GM12865 (cell line): ENCODE results near the gene LPIN1.

Experiments
- DNase-seq: peaks from one replicate; pipeline ENCODE4 v3.0.0; 2010; ENCODE audit warnings: low read depth
- H3K4me3 ChIP-seq: 2 replicates; pipeline ENCODE4 v1.5.1; 2011; ENCODE audit warnings: mild to moderate bottlenecking, low read depth, low read length, control low read depth
- CTCF ChIP-seq: IDR thresholded peaks from 2 replicates; pipeline ENCODE4 v1.5.1; 2011; ENCODE audit warnings: low read length, control low read depth, low read depth, inconsistent platforms; ENCODE audit not compliant: insufficient read depth; ENCODE audit errors: missing control alignments

LPIN1 gene

GRCh38 chr2:11710210-11710609, 36.2 kb upstream of the LPIN1 start:
- no peak for TF ChIP-seq CTCF
- no peak overlapping the region for H3K4me3 ChIP-seq
- DNase-seq, result no peak

- H3K4me3 ChIP-seq, result no peak overlapping the region
- no peak for TF ChIP-seq CTCF
- no peak for DNase-seq
Observed at GRCh38 chr2:11710632-11711353, 35.6 kb upstream of the LPIN1 start.

GRCh38 chr2:11711354-11711716, 35.1 kb upstream of the LPIN1 start:
- no peak overlapping the region for H3K4me3 ChIP-seq
- no peak for DNase-seq
- TF ChIP-seq CTCF, result no peak

GRCh38 chr2:11711751-11712150, 34.7 kb upstream of the LPIN1 start:
- TF ChIP-seq CTCF, result no peak
- H3K4me3 ChIP-seq, result no peak overlapping the region
- no peak for DNase-seq

GRCh38 chr2:11712866-11713265, 33.6 kb upstream of the LPIN1 start:
- no peak for DNase-seq
- TF ChIP-seq CTCF, result no peak
- H3K4me3 ChIP-seq, result no peak overlapping the region

GRCh38 chr2:11713815-11714214, 32.6 kb upstream of the LPIN1 start:
- no peak for DNase-seq
- no peak overlapping the region for H3K4me3 ChIP-seq
- no peak for TF ChIP-seq CTCF
